Epidermal melanocyte (primary cell): ENCODE measurements around the gene FOXK1.
"Not testable (repeated sequence)": the region's sequence is repeated elsewhere in the genome, so short reads cannot be mapped to it uniquely, and the experiment has no call there.

Source experiments
- DNase-seq: peaks from one replicate; pipeline ENCODE4 v3.0.0; 2011; ENCODE audit warnings: low spot score; ENCODE audit not compliant: insufficient read length

The FOXK1 gene

DNA sequence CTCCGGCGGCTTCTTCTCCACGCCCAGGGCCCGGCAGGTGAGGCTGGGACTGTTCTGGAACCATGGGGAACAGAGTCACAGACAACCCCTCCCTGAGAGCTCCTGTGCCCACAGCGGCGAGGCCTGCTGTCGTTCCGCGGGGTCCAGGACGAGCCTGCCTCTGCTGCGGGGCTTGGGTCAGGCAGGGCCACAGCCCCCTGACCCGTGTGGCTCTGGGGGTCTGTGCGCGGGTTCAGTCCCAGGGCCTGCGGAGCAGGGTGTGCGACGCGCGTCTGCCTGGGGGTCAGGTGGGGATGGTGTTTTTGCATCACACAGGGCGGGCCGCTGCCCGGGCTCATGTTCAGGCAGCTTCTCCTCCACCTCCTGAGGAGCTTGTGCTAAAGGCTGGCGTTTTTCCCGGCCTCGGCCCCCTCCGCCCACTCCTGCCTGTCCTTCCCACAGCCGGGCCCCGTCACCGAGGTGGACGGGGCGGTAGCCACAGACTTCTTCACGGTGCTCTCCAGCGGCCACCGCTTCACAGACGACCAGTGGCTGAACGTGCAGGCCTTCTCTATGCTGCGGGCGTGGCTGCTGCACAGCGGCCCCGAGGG lies 101.8 kb downstream of the FOXK1 start:
- DNase-seq: no peak

DNA sequence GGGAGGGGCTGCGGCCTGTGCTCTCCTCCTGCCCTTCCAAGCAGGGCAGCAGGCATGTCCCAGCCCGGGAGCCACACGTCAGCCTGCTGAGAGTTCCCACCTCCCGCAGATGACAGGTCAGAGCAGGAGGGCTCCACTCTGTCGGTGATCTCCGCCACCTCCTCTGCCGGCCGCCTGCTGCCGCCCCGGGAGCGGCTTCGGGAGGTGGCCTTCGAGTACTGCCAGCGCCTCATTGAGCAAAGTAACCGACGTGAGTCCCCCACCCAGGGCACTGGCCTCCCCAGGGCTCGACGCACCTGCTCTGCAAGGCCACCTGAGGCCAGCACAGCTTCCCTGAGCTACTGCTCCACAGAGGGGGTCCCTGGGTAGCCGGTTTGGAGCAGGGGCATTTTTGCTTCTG lies 102.7 kb downstream of the FOXK1 start:
- DNase-seq: no peak

DNA sequence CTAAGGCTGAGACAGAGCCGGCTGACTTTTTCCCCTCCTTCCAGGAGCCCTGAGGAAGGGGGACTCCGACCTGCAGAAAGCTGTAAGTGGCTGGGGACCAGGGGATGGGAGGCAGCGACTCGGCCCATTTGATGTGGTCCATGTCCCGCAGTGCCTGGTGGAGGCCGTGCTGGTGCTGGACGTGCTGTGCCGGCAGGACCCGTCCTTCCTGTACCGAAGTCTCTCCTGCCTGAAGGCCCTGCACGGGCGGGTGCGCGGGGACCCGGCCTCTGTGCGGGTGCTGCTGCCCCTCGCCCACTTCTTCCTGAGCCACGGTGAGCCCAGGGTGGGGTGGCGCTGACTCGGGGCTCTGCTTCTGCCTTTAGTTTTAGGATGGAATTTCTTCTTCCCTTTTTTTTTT lies 103.3 kb downstream of the FOXK1 start:
- DNase-seq: no peak

DNA sequence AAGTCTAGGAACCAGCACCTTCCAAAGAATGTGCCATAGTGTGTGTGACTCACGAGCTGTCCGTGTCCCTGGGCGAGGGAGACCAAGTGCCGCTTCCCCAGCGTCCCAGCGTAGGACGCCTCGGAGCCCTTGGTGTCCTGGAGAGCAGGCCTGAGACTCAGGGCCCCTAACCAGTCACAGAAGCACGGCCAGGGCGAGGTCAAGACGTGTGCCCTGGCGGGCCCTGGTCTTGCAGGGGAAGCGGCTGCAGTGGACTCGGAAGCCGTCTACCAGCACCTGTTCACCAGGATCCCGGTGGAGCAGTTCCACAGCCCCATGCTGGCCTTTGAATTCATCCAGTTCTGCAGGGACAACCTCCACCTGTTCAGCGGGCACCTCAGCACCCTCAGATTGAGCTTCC lies 103.9 kb downstream of the FOXK1 start:
- no peak for DNase-seq

DNA sequence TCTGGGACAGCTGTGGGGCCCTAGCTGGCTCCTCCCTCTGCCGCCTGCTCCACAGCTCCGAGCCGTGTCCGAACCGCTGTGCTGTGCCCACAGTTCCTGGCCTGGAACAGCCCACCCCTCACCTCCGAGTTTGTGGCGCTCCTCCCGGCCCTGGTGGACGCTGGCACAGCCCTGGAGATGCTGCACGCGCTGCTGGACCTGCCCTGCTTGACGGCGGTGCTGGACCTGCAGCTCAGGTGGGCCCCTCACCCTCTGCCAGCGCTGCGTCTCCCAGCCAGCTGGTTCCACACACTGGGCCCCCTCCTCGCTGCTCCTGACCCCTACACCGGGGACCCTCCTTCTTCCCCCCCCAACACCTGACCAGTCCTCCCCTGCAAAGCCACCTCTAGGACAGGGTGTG lies 105.4 kb downstream of the FOXK1 start:
- no peak for DNase-seq

DNA sequence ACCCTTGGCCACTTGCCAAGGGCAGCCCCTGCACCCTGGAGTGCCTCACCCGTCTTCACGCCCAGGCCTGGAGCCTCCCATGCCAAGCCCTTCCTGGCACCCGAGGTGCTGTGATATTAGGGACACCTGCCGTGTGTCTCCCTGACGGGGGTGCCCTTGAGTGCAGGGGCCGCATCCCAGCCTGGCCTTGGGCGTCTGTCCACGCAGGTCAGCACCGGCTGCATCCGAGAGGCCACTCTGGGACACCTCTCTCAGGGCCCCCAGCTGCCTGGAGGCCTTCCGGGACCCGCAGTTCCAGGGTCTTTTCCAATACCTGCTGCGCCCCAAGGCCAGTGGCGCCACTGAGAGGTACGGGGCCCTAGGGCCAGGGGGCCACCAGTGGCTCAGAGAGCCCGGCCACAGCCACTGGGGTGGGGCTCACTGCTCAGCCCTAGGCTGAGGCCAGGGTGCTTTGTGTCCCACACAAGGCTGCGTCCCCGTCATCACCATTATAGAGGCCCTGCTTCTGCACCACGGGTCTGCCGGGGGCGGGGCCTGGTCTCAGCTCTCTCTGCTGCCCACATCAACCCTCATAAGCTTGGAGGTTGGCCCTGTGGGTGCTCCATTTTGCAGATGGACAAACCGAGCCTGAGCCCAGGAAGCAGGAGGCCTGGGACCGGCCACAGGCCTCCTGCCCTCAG lies 106.0 kb downstream of the FOXK1 start:
- no peak for DNase-seq

DNA sequence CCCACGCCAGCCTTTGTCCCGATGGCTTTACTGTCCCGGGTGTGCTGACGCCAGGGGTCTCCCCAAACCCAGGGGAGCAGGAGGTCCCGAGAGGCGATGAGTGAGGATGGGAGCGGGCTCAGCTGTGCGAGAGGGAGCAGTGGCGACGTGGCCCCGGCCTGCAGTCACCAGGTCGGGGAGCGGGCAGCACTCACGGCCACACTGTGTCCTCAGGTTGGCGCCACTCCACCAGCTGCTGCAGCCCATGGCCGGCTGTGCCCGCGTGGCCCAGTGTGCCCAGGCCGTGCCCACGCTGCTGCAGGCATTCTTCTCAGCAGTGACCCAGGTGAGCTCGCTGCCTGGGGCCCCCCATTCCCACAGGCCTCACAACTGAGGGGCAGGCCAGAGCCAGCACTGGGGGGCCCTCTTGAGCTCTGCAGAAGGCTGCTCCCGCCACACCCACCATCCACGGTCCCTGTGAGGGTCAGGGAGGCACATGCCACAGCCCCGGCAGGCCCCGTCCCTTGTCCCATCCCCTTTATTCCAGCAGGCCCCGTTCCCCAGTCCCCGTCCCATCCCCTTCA lies 106.6 kb downstream of the FOXK1 start:
- DNase-seq: no peak

DNA sequence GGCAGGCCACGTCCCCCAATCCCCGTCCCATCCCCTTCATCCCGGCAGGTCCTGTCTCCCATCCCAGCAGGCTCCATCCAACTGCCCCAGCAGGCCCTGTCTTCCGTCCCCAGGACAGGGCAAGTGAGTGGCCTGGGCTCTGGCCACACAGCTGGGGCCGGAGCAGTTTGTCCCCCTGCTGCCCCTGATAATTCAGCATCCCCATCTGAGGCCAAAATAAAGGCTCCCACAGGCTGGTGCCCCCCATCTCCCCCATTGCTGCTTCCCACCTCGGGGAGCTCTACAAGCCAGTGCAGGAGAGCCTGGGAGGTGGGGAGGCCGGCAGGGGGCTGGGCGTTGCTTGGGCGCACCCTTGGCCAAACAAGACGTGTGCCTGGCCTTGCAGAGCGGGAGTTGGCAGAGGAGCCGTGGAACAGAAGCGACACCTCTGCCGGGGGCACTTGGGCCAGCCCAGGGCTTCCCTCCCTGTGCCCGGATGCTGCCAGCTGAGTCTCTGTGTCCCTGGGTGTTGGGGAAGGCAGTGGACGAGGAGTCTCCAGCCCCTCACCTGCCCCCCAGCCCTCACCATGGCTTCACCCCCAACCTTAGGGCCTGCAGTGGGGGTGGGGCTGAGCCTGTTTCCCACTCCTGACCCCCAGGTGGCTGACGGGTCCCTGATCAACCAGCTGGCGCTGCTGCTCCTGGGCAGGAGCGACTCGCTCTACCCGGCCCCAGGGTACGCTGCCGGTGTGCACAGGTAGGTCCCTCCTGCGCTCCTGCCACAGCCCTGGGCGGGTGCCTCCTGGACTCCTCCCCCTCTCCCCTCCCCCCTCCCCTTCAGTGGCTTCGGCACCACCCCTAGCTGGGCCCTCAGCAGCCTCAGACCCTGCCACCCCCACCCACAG lies 107.3 kb downstream of the FOXK1 start:
- no peak for DNase-seq

DNA sequence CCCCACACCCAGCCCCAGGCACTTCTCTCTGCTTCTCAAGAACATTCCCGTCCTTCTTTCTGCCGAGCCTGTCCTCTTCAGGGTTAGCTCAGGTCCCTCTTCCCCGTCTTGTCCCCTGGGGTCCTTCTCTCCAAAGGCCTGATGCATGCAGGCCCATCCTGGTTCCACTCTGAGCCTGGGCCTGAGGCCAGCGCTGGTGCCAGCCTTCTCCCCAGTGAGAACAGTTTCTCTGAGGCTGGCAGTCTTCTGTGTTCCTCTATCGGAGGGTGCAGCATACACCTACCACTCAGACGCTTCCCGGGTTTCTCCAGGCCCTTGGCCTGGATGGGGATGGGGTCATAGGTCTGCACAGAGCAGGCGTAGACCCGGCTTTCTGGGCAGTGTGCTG lies 108.0 kb downstream of the FOXK1 start:
- no peak for DNase-seq

DNA sequence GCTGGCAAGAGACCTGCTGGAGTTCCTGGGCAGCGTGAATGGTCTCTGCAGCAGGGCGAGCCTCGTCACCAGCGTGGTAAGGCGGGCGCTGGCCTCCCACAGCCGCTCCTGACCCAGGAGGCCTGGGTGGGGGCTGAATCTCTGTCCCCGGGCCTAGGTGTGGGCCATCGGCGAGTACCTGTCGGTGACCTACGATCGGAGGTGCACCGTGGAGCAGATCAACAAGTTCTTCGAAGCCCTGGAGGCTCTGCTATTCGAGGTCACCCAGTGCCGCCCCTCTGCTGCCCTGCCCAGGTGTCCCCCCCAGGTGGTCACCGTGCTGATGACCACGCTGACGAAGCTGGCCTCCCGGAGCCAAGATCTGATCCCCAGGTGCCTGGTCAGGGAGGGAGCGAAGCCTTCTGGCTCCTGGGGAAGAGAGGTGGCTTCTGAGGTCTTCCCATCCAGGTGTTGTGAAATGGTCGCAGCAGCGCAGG lies 108.5 kb downstream of the FOXK1 start:
- no peak for DNase-seq

DNA sequence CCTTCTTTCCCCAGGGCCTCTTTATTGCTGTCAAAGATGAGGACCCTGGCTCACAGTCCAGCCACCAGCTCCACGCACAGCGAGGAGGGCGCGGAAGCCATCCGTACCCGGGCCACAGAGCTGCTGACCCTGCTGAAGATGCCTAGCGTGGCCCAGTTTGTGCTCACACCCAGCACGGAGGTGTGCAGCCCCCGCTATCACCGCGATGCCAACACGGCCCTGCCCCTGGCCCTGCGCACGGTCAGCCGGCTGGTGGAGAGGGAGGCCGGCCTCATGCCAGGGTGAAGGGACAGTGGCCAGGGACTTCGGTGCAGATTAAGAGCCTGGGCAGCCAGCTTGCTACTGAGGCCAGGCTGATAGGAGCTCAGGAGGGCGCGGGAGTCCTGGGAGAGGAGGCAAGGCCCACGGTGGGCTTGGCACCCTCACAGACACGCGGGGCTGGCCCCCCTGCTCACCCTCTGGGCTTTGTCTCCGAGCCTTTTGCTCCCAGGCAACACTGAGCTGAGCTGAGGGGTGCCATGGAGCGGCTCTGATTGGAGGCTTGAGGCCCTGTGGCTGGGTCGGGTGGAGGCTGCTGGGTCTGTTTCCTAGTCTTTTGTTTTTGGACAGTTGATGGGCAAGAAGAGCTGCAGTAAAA lies 109.1 kb downstream of the FOXK1 start:
- no peak for DNase-seq

DNA sequence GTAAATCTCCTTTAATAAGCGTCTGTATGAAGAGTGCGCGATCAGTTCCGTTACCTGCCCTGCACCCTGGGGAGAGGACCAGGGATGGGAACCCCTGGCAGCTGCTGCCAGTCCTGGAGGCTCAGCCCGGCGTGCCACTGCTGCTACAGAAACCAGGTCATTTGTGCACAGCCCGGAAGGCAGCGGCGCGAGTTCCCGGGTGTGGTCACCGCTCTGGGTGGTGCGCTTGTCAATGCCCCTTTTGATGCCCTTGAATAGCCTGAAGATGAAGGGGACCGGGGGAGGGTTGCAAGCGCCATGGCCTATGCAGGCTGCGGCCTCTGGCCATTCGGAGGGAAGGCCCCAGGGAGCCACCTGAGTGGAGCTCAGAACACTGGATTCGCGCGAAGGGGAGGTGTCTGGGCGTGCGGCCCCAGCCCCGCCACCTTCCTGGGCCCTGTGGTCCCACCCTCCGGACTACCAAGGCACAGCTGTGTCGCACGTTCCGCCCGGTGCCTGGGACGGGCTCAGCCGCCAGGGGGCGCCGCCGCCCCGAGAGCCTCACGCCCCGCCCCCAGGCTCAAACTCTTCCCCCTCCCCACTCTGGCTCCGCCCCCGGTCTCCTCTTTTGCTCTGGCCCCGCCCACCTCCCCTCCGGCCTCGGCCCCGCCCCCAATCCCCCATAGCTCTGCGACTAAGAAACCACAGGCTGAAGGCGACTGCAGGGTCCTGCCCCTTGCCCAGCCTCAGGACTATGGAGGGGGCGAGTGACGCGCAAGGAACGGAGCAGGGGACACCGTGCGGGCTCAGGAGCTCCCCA lies 109.8 kb downstream of the FOXK1 start:
- DNase-seq: no peak

DNA sequence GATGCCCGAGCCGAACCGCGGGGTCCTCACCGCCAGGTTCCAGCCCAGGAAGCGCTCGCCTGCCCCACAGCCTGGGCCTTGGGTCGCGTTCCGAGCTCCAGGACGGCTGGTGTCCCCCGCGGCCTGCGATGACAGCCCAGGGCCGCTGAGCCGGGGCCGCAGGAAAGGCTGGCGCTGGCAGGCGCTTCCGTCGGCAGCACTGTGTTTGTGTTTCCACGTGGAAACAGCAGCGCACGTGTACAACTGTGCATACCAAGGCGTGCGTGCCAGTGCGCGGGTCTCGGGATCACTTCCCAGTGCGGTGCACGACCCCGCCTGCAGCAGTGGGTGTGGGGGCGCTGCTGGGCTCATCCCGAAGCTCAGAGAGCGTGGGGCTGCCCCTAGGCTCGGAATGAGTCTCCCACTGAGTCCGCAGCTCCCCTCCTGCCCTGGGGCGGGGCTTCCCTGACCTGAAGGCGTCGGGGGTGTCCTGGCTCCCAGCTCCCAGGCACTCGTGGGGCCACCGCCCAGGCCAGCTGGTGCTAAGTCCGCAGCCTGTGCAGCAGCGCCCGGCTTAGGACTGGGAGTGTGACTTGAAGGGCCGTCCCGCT lies 110.5 kb downstream of the FOXK1 start:
- no peak for DNase-seq

DNA sequence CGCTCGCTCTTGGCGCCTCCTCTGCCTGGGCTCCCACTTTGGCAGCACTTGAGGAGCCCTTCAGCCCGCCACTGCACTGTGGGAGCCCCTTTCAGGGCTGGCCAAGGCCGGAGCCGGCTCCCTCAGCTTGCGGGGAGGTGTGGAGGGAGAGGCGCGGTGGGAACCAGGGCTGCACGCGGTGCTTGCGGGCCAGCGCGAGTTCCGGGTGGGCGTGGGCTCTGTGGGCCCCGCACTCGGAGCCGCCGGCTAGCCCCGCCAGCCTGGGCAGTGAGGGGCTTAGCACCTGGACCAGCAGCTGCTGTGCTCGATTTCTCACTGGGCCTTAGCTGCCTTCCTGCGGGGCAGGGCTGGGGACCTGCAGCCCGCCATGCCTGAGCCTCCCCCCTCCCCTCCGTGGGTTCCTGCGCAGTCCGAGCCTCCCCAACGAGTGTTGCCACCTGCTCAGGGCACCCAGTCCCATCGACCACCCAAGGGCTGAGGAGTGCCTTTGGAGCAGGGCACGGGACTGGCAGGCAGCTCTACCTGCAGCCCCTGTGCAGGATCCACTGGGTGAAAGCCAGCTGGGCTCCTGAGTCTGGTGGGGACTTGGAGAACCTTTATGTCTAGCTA lies 111.4 kb downstream of the FOXK1 start:
- not testable (repeated sequence) for DNase-seq

DNA sequence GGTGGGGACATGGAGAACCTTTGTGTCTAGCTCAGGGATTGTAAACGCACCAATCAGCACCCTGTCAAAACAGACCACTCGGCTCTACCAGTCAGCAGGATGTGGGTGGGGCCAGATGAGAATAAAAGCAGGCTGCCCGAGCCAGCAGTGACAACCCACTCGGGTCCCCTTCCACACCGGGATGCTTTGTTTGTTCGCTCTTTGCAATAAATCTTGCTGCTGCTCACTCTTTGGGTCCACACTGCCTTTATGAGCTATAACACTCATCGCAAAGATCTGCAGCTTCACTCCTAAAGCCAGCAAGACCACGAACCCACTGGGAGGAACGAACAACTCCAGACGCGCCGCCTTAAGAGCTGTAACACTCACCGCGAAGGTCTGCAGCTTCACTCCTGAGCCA lies 112.1 kb downstream of the FOXK1 start:
- DNase-seq: not testable (repeated sequence)

DNA sequence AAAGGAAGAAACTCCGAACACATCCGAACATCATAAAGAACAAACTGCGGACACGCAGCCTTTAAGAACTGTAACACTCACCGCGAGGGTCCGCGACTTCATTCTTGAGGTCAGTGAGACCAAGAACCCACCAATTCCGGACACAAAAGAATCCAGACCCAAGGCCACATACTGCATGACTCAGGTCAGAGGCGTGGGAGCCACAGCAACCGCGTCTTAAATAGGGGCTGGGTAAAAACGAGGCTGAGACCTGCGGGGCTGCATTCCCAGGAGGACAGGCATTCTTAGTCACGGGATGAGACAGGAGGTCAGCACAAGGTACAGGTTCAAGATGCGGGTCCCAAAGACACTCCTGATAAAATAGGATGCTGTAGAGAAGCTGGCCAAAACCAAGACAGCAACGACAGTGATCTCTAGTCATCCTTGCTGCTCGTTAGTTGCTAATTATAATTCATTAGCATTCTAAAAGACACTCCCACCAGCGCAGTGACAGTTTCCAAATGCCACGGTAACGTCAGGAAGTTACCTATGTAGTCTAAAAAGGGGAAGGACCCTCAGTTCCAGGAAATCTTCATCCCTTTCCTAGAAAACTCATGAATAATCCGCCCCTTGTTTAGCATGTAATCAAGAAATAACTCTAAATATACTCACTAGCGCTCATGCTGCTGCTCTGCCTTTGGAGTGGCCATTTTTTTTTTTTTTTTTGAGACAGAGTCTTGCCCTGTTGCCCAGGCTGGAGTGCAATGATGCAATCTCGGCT lies 112.7 kb downstream of the FOXK1 start:
- DNase-seq: no peak

DNA sequence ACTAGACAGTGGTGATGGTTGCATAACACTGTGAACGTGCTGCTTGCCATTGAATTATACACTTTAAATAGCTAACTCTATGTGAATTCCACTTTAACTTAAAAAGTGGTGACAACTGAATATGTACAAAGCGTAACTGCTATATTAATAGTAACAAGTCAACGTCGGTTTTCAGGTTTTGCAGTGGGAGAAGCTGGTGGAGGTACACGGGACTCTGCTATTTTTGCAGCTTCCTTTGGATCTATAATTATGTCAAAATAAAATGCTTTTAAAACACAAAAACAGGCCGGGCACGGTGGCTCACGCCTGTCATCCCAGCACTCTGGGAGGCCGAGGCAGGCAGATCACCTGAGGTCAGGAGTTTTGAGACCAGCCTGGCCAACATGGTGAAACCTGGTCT lies 114.4 kb downstream of the FOXK1 start:
- DNase-seq: no peak

DNA sequence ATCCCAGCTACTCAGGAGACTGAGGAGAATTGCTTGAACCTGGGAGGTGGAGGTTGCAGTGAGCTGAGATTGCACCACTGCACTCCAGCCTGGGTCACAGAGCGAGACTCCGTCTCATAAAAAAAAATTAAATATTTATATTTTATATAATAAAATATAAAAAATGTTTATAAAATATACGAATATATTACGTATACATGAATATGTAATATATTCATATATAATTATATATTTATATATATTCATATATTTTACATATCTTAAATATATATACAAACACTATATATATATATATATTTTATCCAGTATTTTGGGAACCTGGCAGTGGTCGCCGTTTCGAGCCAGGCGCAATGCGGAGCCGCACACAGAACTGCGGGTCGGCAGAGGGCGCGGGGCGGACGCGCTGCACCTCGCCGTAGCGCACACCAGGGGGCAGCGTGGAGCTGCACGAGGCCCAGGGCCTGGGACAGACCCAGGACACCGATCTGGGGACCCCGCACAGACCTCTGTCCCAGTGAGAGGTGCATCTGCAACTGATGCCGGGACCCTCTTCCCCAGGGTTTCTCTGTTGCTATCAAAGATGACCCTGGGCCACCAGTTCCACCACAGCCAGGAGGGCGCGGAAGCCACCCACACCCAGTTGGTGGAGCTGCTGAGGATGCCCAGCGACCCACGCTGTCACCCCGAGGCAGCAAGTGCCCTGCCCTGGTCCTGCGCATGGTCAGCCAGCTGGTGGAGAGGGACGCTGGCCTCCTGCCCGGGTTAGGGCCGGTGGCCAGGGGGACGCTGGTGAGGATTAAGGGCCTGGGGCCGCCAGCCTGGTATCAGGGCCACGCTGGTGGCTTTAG lies 116.0 kb downstream of the FOXK1 start:
- DNase-seq: peak; percentile 87
